Gastrocnemius medialis (tissue), 4 donors: ENCODE results near the gene KCNQ1. TPM values are rescaled to one million over a fixed set of nuclear protein-coding genes. Genes with fewer than 3 reads are reported as not detected.

ENCODE experiments used
- ATAC-seq, 2 donors: fragments of 150-250 bp; one replicate each; pipeline ENCODE4 v1.9.1; 2016
- DNase-seq, 2 donors: peaks; one replicate each; pipeline ENCODE4 v3.0.0-alpha.2; 2019
- H3K27ac ChIP-seq, 4 donors: fragments of 200-600 bp; sonication (generic); 1 replicate in 1 of 4; 2 replicates in 3 of 4; pipeline ENCODE4 v1.5.1; 2016 to 2018; ENCODE audit warnings: mild to moderate bottlenecking in 2 of 4, moderate library complexity in 1 of 4
- H3K27me3 ChIP-seq, 3 donors: fragments of 200-600 bp; sonication (generic) in 2 of 3; 1 replicate in 1 of 3; 2 replicates in 2 of 3; pipeline versions ENCODE4 v1.5.1 to v1.6.0; 2016 to 2019; ENCODE audit warnings: mild to moderate bottlenecking in 1 of 3, moderate library complexity in 1 of 3
- H3K36me3 ChIP-seq, 2 donors: fragments of 200-600 bp; sonication (generic) in 1 of 2; one replicate each; pipeline ENCODE4 v1.5.1; 2017 to 2018
- H3K4me1 ChIP-seq, 2 donors: fragments of 200-600 bp; sonication (generic) in 1 of 2; one replicate each; pipeline ENCODE4 v1.5.1; 2016 to 2017; ENCODE audit warnings: mild to moderate bottlenecking in 2 of 2
- H3K4me3 ChIP-seq, 4 donors: fragments of 200-600 bp; sonication (generic) in 3 of 4; 1 replicate in 1 of 4; 2 replicates in 3 of 4; pipeline ENCODE4 v1.5.1; 2016 to 2019; ENCODE audit warnings: mild to moderate bottlenecking in 2 of 4
- H3K9me3 ChIP-seq, 3 donors: fragments of 200-600 bp; sonication (generic) in 2 of 3; 1 replicate in 1 of 3; 2 replicates in 2 of 3; pipeline ENCODE4 v1.5.1; 2016 to 2019
- POLR2A ChIP-seq, 2 donors: fragments of 450-650 bp; IDR thresholded peaks; one replicate each; pipeline ENCODE4 v1.6.1; 2017; ENCODE audit warnings: antibody characterized with exemption in 2 of 2, mild to moderate bottlenecking in 2 of 2, moderate library complexity in 2 of 2
- in situ Hi-C, 4 donors: fragments of 200-750 bp; cut with MboI; loops; one replicate each; pipeline versions ENCODE4 v1.15.0 to v1.8.0; 2017; ENCODE audit warnings: low sequenced_read_pairs in 4 of 4
- intact Hi-C: fragments of 100-400 bp; cut with DNase I; formaldehyde crosslinking; loops from one replicate; pipeline ENCODE4 v1.15.1; 2023; ENCODE audit warnings: low total_unique reads
- total RNA-seq, 4 donors: library from RNA; depleted of rRNA; stranded (reverse); fragments of >200 nt; gene quantifications; one replicate each; pipeline versions ENCODE4 v1.1.0 to v1.2.3, GENCODE V29; 2016
- TF ChIP-seq, protein P1 (sequence below), 5 experiments: fragments of 450-650 bp in 3 of 5; fragments of 200-600 bp in 2 of 5; sonication (generic) in 2 of 5; IDR thresholded peaks in 4 of 5; conservative IDR thresholded peaks in 1 of 5; 1 replicate in 4 of 5; 2 replicates in 1 of 5; pipeline ENCODE4 v1.5.1; 2016 to 2019; ENCODE audit warnings: antibody characterized with exemption in 5 of 5, mild to moderate bottlenecking in 3 of 5, moderate library complexity in 3 of 5

Gene KCNQ1
- total RNA-seq, 4 donors from 2014 or later, result 0.15 to 1.00 (median 0.67) TPM

DNA sequence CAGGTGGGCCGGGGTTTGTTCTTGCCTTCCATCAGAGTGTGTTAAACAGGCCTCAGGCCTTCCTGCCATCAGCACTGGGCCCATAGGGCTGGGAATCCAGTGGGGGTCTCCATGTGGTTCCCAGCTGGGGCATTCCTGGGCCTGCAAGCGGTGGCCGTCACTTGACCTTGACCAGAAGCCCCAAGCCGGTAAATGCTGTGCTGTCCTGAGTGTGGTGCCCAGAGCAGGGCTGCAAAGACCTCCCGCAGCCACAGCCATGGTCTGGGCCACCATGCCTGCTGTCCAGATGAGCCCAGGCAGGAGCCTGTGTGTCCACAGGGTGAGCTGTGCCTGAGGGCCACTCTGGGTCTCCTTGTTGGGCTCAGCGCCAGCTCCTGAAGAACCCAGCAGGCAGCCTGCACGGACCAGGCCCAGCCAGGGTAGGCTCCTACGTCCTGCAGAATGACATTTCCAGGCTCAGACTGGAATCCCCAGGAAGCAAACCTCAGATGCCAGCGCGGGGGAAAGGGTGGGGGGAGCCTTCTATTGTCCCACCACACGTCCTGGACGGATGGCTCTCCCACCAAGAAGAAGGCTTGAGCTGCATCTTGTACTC is 137.6 kb downstream of the KCNQ1 start:
- Histone ChIP-seq H3K9me3 (no peaks in the 10 kb centered on the region), H3K27me3 (no peaks in the 10 kb centered on the region), H3K27ac (no peak overlapping the region), H3K4me3 (no peak overlapping the region), H3K4me1 (no peaks in the 10 kb centered on the region), H3K36me3 (no peaks in the 10 kb centered on the region)
- TF ChIP-seq, protein P1, sequence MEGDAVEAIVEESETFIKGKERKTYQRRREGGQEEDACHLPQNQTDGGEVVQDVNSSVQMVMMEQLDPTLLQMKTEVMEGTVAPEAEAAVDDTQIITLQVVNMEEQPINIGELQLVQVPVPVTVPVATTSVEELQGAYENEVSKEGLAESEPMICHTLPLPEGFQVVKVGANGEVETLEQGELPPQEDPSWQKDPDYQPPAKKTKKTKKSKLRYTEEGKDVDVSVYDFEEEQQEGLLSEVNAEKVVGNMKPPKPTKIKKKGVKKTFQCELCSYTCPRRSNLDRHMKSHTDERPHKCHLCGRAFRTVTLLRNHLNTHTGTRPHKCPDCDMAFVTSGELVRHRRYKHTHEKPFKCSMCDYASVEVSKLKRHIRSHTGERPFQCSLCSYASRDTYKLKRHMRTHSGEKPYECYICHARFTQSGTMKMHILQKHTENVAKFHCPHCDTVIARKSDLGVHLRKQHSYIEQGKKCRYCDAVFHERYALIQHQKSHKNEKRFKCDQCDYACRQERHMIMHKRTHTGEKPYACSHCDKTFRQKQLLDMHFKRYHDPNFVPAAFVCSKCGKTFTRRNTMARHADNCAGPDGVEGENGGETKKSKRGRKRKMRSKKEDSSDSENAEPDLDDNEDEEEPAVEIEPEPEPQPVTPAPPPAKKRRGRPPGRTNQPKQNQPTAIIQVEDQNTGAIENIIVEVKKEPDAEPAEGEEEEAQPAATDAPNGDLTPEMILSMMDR (IDR thresholded peaks at IDR 0.05 in 4 of 5, conservative IDR thresholded peaks at IDR 0.05 in 1 of 5), result no peak
- TF ChIP-seq POLR2A (IDR thresholded peaks at IDR 0.05), result no peak
- in situ Hi-C loops (no loop called here), intact Hi-C loops (no loop called here)
- no peak for ATAC-seq
- DNase-seq, result peak; percentile 1 to 10

DNA sequence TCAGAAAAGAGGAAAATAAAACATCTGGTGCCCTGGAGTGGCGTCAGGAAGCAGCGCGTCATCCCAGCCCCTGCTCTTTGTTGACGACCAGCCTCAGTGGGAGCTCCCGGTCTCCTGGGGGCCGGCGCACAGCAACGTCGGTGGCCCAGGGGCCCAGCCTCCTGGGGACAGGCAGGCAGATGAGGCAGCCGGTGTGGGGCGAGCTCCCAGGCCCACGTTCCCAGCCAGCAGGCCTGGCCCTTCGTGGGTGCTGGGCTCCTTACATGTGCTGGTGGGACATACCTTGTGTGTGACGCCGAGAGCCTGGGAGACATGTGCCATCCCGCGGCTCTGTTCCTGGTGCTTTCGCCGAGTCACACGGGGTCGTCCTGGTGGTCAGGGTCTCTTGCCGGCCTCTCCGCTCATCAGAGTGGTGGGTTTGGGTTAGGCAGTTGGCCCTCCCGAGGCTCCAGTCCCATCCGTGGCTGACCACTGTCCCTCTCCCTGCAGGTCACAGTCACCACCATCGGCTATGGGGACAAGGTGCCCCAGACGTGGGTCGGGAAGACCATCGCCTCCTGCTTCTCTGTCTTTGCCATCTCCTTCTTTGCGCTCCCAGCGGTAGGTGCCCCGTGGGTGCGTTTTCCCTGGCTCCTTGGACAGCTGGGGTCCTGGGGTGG is 138.3 kb downstream of the KCNQ1 start:
- DNase-seq (no peak), ATAC-seq (no peak)
- no peaks in the 10 kb centered on the region for H3K36me3 ChIP-seq
- H3K27me3 ChIP-seq, result no peaks in the 10 kb centered on the region
- intact Hi-C loops, result no loop called here
- no peak overlapping the region for H3K4me3 ChIP-seq
- no peak overlapping the region for H3K27ac ChIP-seq
- no peaks in the 10 kb centered on the region for H3K4me1 ChIP-seq
- in situ Hi-C loops, result no loop called here
- no peaks in the 10 kb centered on the region for H3K9me3 ChIP-seq
- TF ChIP-seq, protein P1 (IDR thresholded peaks at IDR 0.05 in 4 of 5, conservative IDR thresholded peaks at IDR 0.05 in 1 of 5), result no peak
- no peak for TF ChIP-seq POLR2A (IDR thresholded peaks at IDR 0.05)

DNA sequence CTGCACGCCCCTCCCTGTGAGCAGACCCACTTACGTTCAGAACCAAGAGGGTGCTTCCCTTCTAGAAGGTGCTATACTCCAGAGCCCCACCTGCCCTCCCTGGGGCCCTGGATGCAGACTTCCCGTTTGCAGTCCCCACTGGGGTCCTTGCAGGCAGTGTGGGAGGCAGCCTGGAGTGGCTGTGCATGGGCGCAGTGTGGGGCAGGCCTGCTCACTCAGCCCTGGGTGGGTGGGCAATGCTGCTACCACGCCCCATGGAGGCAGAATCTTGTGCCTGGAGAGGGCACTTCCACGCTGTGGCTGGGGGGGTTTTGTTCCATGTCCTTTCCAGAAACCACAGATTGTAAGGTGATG is 138.8 kb downstream of the KCNQ1 start:
- in situ Hi-C loops (no loop called here), intact Hi-C loops (no loop called here)
- no peaks in the 10 kb centered on the region for H3K9me3 ChIP-seq
- DNase-seq, result peak in 1 of 2 donors; percentile 0
- no peaks in the 10 kb centered on the region for H3K4me1 ChIP-seq
- no peak overlapping the region for H3K4me3 ChIP-seq
- H3K27ac ChIP-seq, result no peak overlapping the region
- no peak for ATAC-seq
- H3K36me3 ChIP-seq, result no peaks in the 10 kb centered on the region
- no peaks in the 10 kb centered on the region for H3K27me3 ChIP-seq
- TF ChIP-seq POLR2A (IDR thresholded peaks at IDR 0.05), result no peak
- TF ChIP-seq, protein P1 (IDR thresholded peaks at IDR 0.05 in 4 of 5, conservative IDR thresholded peaks at IDR 0.05 in 1 of 5), result no peak

DNA sequence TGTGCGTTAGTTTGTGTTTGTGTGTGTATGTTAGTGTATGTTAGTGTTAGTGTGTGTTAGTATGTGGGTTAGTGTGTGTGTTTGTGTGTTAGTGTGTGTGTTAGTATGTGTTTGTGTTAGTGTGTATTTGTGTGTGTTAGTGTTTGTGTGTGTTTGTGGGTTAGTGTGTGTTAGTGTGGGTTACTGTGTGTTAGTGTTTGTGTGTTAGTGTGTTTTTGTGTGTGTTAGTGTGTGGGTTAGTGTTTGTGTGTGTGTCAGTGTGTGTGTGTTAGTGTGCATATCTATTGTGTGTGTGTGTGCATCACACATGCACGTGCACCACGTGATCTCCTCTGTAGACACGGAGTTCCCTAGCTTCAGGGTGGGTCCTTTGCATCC is 139.6 kb downstream of the KCNQ1 start:
- Histone ChIP-seq H3K27ac (no peak overlapping the region), H3K4me1 (no peaks in the 10 kb centered on the region), H3K27me3 (no peaks in the 10 kb centered on the region), H3K36me3 (no peaks in the 10 kb centered on the region), H3K4me3 (no peak overlapping the region), H3K9me3 (no peaks in the 10 kb centered on the region)
- no peak for TF ChIP-seq POLR2A (IDR thresholded peaks at IDR 0.05)
- TF ChIP-seq, protein P1 (IDR thresholded peaks at IDR 0.05 in 4 of 5, conservative IDR thresholded peaks at IDR 0.05 in 1 of 5), result no peak
- DNase-seq, result no peak
- in situ Hi-C loops (no loop called here), intact Hi-C loops (no loop called here)
- no peak for ATAC-seq
